Uterus (tissue), 4 donors: Measurements from ENCODE around the gene QPCT. TPM values are rescaled to one million over a fixed set of nuclear protein-coding genes. Genes with fewer than 3 reads are reported as not detected.

Experiments used
- DNase-seq, 2 donors: peaks; one replicate each; pipeline ENCODE4 v3.0.0-alpha.2; 2019 to 2020
- H3K27ac ChIP-seq, 2 donors: fragments of 200-600 bp; sonication (generic); 1 replicate in 1 of 2; 2 replicates in 1 of 2; pipeline ENCODE4 v1.5.1; 2016 to 2018
- H3K27me3 ChIP-seq, 2 donors: fragments of 200-600 bp; sonication (generic); one replicate each; pipeline ENCODE4 v1.5.1; 2018 to 2019; ENCODE audit warnings: control low read depth in 1 of 2
- H3K36me3 ChIP-seq, 2 donors: fragments of 200-600 bp; sonication (generic); one replicate each; pipeline ENCODE4 v1.5.1; 2019; ENCODE audit warnings: control low read depth in 1 of 2
- H3K4me1 ChIP-seq, 2 donors: fragments of 200-600 bp; sonication (generic); one replicate each; pipeline ENCODE4 v1.5.1; 2018 to 2019; ENCODE audit warnings: control low read depth in 1 of 2
- H3K4me3 ChIP-seq, 2 donors: fragments of 200-600 bp; sonication (generic); 1 replicate in 1 of 2; 2 replicates in 1 of 2; pipeline ENCODE4 v1.5.1; 2018 to 2019; ENCODE audit warnings: mild to moderate bottlenecking in 1 of 2
- H3K9me3 ChIP-seq, 2 donors: fragments of 200-600 bp; sonication (generic); one replicate each; pipeline ENCODE4 v1.5.1; 2019; ENCODE audit warnings: control low read depth in 1 of 2
- CTCF ChIP-seq, 4 experiments: fragments of 200-600 bp in 2 of 4; fragments of 450-650 bp in 2 of 4; sonication (generic) in 2 of 4; IDR thresholded peaks; one replicate each; pipeline ENCODE4 v1.5.1; 2016 to 2019; ENCODE audit warnings: antibody characterized with exemption in 4 of 4, mild to moderate bottlenecking in 2 of 4, moderate library complexity in 1 of 4
- POLR2A ChIP-seq, 2 donors: fragments of 450-650 bp; IDR thresholded peaks; one replicate each; pipeline ENCODE4 v1.6.1; 2016; ENCODE audit warnings: antibody characterized with exemption in 2 of 2, mild to moderate bottlenecking in 1 of 2, moderate library complexity in 1 of 2
- intact Hi-C: fragments of 100-400 bp; cut with DNase I; formaldehyde crosslinking; loops from one replicate; pipeline ENCODE4 v1.15.1; 2023; ENCODE audit warnings: low total_unique reads
- total RNA-seq, 4 donors: library from RNA; depleted of rRNA in 3 of 4; stranded (reverse); fragments of >200 nt in 3 of 4; gene quantifications; one replicate each; pipeline versions ENCODE4 v1.1.0 to v1.2.4, GENCODE V29; 2014 to 2023
- donor health status: DM: yes; HTN: yes; CAD: no.

QPCT gene
- total RNA-seq, 4 donors from 2014 or later, result 4.4 to 46.9 (median 8.7) TPM

GRCh38 chr2:37389395-37389794, 45.0 kb downstream of the QPCT start:
- Histone ChIP-seq H3K36me3 (no peaks in the 10 kb centered on the region), H3K4me1 (no peaks in the 10 kb centered on the region), H3K27ac (peak overlapping the region; percentile 50 to 76), H3K27me3 (no peaks in the 10 kb centered on the region), H3K4me3 (no peak overlapping the region), H3K9me3 (no peaks in the 10 kb centered on the region)
- intact Hi-C loops, result no loop called here
- no peak for TF ChIP-seq CTCF (IDR thresholded peaks at IDR 0.05)
- TF ChIP-seq POLR2A (IDR thresholded peaks at IDR 0.05), result no peak
- no peak for DNase-seq

- Histone ChIP-seq H3K27me3 (no peaks in the 10 kb centered on the region), H3K27ac (peak overlapping the region; percentile 50 to 76), H3K4me1 (no peaks in the 10 kb centered on the region), H3K9me3 (no peaks in the 10 kb centered on the region), H3K4me3 (no peak overlapping the region), H3K36me3 (no peaks in the 10 kb centered on the region)
- peak; percentile 33 to 72 for DNase-seq
- intact Hi-C loops, result no loop called here
- TF ChIP-seq POLR2A (IDR thresholded peaks at IDR 0.05) (no peak), CTCF (IDR thresholded peaks at IDR 0.05) (no peak)
Measured at GRCh38 chr2:37389989-37390765, 45.7 kb downstream of the QPCT start.

GRCh38 chr2:37390777-37391176, 46.3 kb downstream of the QPCT start:
- no peak for TF ChIP-seq POLR2A (IDR thresholded peaks at IDR 0.05)
- no peak for TF ChIP-seq CTCF (IDR thresholded peaks at IDR 0.05)
- H3K4me1 ChIP-seq, result no peaks in the 10 kb centered on the region
- peak overlapping the region; percentile 50 to 76 for H3K27ac ChIP-seq
- DNase-seq, result no peak
- intact Hi-C loops, result no loop called here
- H3K9me3 ChIP-seq, result no peaks in the 10 kb centered on the region
- H3K36me3 ChIP-seq, result no peaks in the 10 kb centered on the region
- H3K27me3 ChIP-seq, result no peaks in the 10 kb centered on the region
- H3K4me3 ChIP-seq, result no peak overlapping the region

GRCh38 chr2:37391711-37392110, 47.3 kb downstream of the QPCT start:
- no peaks in the 10 kb centered on the region for H3K9me3 ChIP-seq
- no peak overlapping the region for H3K27ac ChIP-seq
- no peaks in the 10 kb centered on the region for H3K36me3 ChIP-seq
- DNase-seq, result no peak
- no peak overlapping the region for H3K4me3 ChIP-seq
- no peaks in the 10 kb centered on the region for H3K27me3 ChIP-seq
- no peaks in the 10 kb centered on the region for H3K4me1 ChIP-seq
- intact Hi-C loops, result no loop called here
- TF ChIP-seq POLR2A (IDR thresholded peaks at IDR 0.05) (no peak), CTCF (IDR thresholded peaks at IDR 0.05) (no peak)

GRCh38 chr2:37392428-37392827, 48.0 kb downstream of the QPCT start:
- intact Hi-C loops, result no loop called here
- TF ChIP-seq CTCF (IDR thresholded peaks at IDR 0.05) (no peak), POLR2A (IDR thresholded peaks at IDR 0.05) (no peak)
- no peaks in the 10 kb centered on the region for H3K4me1 ChIP-seq

More at GRCh38 chr2:37392428-37392827, 48.0 kb downstream of the QPCT start:
- no peak overlapping the region for H3K4me3 ChIP-seq
- H3K36me3 ChIP-seq, result no peaks in the 10 kb centered on the region
- no peak for DNase-seq
- no peaks in the 10 kb centered on the region for H3K9me3 ChIP-seq
- H3K27me3 ChIP-seq, result no peaks in the 10 kb centered on the region
- H3K27ac ChIP-seq, result no peak overlapping the region
